COLO668 (cell line): Measurements from ENCODE around the gene DENND5B.
"Not testable (repeated sequence)": the region's sequence is repeated elsewhere in the genome, so short reads cannot be mapped to it uniquely, and the experiment has no call there.

Experiments
- DNase-seq: peaks from one replicate; lab custom pipeline; 2025; ENCODE audit not compliant: unreplicated experiment; lab: John Stamatoyannopoulos, UW

The DENND5B gene

GRCh38 chr12:31476437-31476836 is 114.5 kb downstream of the DENND5B start:
- no peak for DNase-seq

- DNase-seq, result not testable (repeated sequence)
These were observed 115.3 kb downstream of the DENND5B start for GRCh38 chr12:31475610-31476009.

GRCh38 chr12:31474751-31475150 is 116.2 kb downstream of the DENND5B start:
- DNase-seq, result no peak

GRCh38 chr12:31471823-31472222 is 119.1 kb downstream of the DENND5B start:
- no peak for DNase-seq

GRCh38 chr12:31471051-31471450 is 119.9 kb downstream of the DENND5B start:
- no peak for DNase-seq

GRCh38 chr12:31470459-31470858 is 120.5 kb downstream of the DENND5B start:
- no peak for DNase-seq

GRCh38 chr12:31466768-31467167 is 124.2 kb downstream of the DENND5B start:
- no peak for DNase-seq

GRCh38 chr12:31465002-31465401 is 125.9 kb downstream of the DENND5B start:
- no peak for DNase-seq

GRCh38 chr12:31460024-31460423 is 130.9 kb downstream of the DENND5B start:
- no peak for DNase-seq

GRCh38 chr12:31456562-31456961 is 134.4 kb downstream of the DENND5B start:
- no peak for DNase-seq

GRCh38 chr12:31444736-31445135 is 146.2 kb downstream of the DENND5B start:
- no peak for DNase-seq

- no peak for DNase-seq
These were observed 150.3 kb downstream of the DENND5B start for GRCh38 chr12:31440586-31440985.

GRCh38 chr12:31440134-31440533 is 150.8 kb downstream of the DENND5B start:
- DNase-seq, result no peak

GRCh38 chr12:31431721-31432240 is 159.2 kb downstream of the DENND5B start:
- no peak for DNase-seq

GRCh38 chr12:31423405-31423804 is 167.5 kb downstream of the DENND5B start:
- DNase-seq, result no peak

GRCh38 chr12:31412292-31412801 is 178.6 kb downstream of the DENND5B start:
- DNase-seq, result no peak

GRCh38 chr12:31408763-31409162 is 182.2 kb downstream of the DENND5B start:
- no peak for DNase-seq

- DNase-seq, result no peak
These were observed 183.4 kb downstream of the DENND5B start for GRCh38 chr12:31407562-31407961.

- DNase-seq, result no peak
These were observed 184.6 kb downstream of the DENND5B start for GRCh38 chr12:31406345-31406744.

- no peak for DNase-seq
These were observed 185.9 kb downstream of the DENND5B start for GRCh38 chr12:31405021-31405420.

- DNase-seq, result peak; percentile 16
These were observed 187.8 kb downstream of the DENND5B start for GRCh38 chr12:31403099-31403607.

GRCh38 chr12:31393004-31393550 is 197.9 kb downstream of the DENND5B start:
- DNase-seq, result no peak

GRCh38 chr12:31390991-31391390 is 199.9 kb downstream of the DENND5B start:
- no peak for DNase-seq
